Stomach (tissue), 4 donors: ENCODE data around the gene MAP10.

Source experiments
- CTCF ChIP-seq, 7 experiments: fragments of 450-650 bp in 4 of 7; fragments of 200-600 bp in 3 of 7; sonication (generic) in 3 of 7; IDR thresholded peaks; one replicate each; pipeline ENCODE4 v1.5.1; 2016 to 2019; ENCODE audit warnings: antibody characterized with exemption in 7 of 7, control low read depth in 2 of 7, mild to moderate bottlenecking in 1 of 7
- POLR2A ChIP-seq, 4 donors: fragments of 450-650 bp; IDR thresholded peaks; one replicate each; pipeline ENCODE4 v1.6.1; 2016; ENCODE audit warnings: antibody characterized with exemption in 4 of 4, control low read depth in 2 of 4, mild to moderate bottlenecking in 1 of 4, moderate library complexity in 1 of 4

- TF ChIP-seq CTCF (IDR thresholded peaks at IDR 0.05) (no peak), POLR2A (IDR thresholded peaks at IDR 0.05) (no peak)
Observed at GRCh38 chr1:232810856-232811255, 5.6 kb downstream of the MAP10 start.
